Hepatocyte (in vitro differentiated cells): ENCODE measurements around the gene KIAA0930.
A peak's percentile ranks its signal among the peaks of the same experiment; 100 is the strongest.

Experiments
- CTCF ChIP-seq: fragments of 200-600 bp; sonication (generic); IDR thresholded peaks from 2 replicates; pipeline ENCODE4 v1.5.1; 2016; ENCODE audit warnings: antibody characterized with exemption, mild to moderate bottlenecking; ENCODE audit not compliant: poor library complexity
- EZH2 ChIP-seq: fragments of 200-600 bp; sonication (generic); IDR thresholded peaks from 2 replicates; pipeline ENCODE4 v1.6.1; 2016; ENCODE audit warnings: antibody characterized with exemption, mild to moderate bottlenecking, borderline replicate concordance
- EZH2phosphoT487 ChIP-seq: fragments of 200-600 bp; sonication (generic); IDR thresholded peaks from one replicate; pipeline ENCODE4 v1.6.1; 2018; ENCODE audit warnings: antibody characterized with exemption, mild to moderate bottlenecking, low read depth, moderate library complexity; ENCODE audit not compliant: unreplicated experiment, severe bottlenecking

- TF ChIP-seq CTCF (peak; percentile 48), EZH2 (no peak), EZH2phosphoT487 (no peak)
Measured at GRCh38 chr22:45208993-45209838, 31.5 kb downstream of the KIAA0930 start.
